Urothelium cell line (cell line): ENCODE results near the gene FHIT.

ENCODE experiments used
- DNase-seq: peaks from one replicate; pipeline ENCODE4 v3.0.0; 2011; ENCODE audit warnings: low spot score, mixed read lengths
- FAIRE-seq: peaks from 2 replicates; lab custom pipeline; 2011; peaks lifted over from hg19 to GRCh38; lab: Jason Lieb, UNC

The FHIT gene

GRCh38 chr3:60095516-60095915, 1155.7 kb downstream of the FHIT start:
- no peak for DNase-seq
- no peak for FAIRE-seq

GRCh38 chr3:60094392-60094947, 1156.8 kb downstream of the FHIT start:
- FAIRE-seq (no peak), DNase-seq (no peak)

GRCh38 chr3:60090548-60090947, 1160.7 kb downstream of the FHIT start:
- FAIRE-seq = no peak
- DNase-seq = no peak

DNA sequence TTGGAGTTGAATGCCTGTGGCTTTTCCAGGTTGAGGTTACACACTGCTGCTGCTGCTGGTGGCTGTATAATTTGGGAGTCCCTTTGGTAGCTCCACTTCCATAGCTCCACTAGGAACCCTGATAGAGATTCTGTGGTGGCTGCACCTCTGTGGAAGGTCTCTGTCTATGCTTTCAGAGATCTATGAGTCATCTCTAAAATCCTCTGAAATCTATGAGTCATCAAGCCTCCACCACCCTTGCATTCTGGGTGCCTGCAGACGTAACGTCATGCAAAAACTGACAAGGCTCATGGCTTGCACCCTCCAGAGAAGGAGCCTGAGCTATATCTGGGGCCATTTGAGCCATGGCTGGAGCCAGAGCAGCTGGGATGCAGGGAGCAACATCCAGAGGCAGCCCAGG, 1164.4 kb downstream of the FHIT start:
- FAIRE-seq = no peak
- DNase-seq = peak; percentile 87

- no peak for DNase-seq
- no peak for FAIRE-seq
These were observed 1165.6 kb downstream of the FHIT start for GRCh38 chr3:60085649-60086048.

- FAIRE-seq (no peak), DNase-seq (no peak)
These were observed 1169.7 kb downstream of the FHIT start for GRCh38 chr3:60081381-60082095.

DNA sequence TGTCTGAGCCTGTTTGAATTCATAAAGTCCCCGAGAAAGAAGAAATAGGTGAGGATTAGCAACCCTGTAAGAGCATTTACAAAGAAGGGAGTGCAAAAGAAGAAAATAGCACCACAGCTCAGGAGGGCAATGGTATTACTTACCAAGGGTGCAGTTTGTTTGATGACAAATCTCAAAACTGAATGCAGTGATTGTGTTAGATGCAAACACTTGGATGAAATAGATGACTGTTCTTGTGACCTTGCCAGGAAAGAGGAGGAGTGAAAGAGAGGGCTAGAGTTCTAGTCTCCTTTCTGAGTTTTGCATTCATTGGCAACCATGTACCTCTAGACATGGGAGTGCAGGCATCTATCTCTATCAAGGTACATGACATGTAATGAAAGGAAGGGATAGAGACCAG, 1170.6 kb downstream of the FHIT start:
- DNase-seq (peak; percentile 10), FAIRE-seq (no peak)

DNA sequence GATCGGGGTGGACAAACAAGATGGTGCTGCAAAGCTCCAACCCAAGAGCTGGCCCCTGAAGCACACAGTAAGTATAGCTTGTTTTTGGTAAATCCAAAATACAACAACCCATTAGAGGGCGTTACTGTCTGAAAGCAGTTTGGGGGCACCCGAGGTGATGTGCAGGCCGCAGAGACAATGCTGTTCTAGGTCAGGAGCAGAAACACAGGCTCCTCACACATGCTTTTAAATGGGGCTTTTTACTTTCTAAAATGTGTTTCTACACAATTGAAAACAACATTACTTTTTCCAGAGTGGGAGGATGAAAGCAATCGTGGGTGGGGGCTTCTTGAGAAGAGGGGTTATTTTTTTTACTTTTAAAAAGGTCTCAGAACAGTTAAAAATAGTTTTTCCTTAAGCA, 1172.2 kb downstream of the FHIT start:
- DNase-seq (no peak), FAIRE-seq (no peak)

- DNase-seq = no peak
- FAIRE-seq = no peak
These were observed 1174.9 kb downstream of the FHIT start for GRCh38 chr3:60076331-60076730.

DNA sequence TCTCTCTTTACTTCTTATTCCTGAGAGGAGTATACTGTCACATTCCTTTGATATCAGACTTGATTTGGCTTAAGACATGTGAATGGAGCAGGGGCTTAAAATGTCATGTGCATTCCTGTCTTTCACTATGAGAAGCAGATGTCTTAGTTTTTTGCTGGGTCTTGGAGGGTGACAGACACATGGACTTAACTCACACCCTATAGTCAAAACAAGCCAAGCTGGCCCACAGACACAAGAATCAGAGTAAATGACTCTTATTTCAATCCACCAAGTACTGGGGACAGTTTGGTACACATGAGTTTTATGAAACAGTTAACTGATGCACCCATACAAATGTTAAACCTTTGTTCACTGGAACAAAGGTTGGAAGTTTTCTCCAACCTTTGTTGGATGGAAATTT, 1177.3 kb downstream of the FHIT start:
- DNase-seq = no peak
- FAIRE-seq = no peak

DNA sequence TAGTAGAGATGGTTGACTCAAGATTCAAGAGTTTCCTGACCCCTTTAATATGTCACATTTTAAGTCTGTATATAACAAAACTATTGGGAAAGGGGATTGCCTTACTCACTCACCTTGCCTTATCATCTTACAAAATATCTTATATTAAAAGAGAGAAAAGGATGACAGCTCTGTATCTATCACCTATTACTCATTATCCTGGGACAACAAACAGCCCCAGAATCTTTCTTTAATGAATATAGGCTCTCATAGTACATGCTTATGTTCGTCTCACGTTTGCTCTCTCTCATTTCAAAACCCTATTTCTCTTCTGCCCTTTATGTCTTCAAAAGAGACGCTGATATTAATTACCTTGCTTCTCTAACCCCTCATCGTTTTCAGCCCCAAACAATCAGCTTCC, 1178.0 kb downstream of the FHIT start:
- no peak for DNase-seq
- FAIRE-seq = no peak

DNA sequence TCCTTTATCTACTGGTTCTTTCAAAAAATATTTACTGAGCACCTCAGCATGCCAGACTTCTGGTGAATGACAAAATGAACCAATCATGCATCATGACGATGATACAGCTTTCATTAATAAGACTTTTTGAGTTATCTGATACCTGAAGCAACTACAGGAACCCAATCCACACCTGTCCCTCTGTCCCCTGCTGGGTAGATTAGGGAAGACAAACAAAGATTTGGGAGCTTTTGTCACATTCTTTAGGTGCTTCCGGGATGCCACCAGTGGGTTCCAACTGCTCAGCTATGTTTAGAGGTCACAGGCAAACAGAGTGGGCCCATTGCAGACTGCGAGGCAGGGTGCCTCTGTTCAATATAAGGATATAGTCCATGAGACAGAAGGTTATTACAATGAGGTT, 1180.9 kb downstream of the FHIT start:
- DNase-seq = no peak
- FAIRE-seq = no peak

DNA sequence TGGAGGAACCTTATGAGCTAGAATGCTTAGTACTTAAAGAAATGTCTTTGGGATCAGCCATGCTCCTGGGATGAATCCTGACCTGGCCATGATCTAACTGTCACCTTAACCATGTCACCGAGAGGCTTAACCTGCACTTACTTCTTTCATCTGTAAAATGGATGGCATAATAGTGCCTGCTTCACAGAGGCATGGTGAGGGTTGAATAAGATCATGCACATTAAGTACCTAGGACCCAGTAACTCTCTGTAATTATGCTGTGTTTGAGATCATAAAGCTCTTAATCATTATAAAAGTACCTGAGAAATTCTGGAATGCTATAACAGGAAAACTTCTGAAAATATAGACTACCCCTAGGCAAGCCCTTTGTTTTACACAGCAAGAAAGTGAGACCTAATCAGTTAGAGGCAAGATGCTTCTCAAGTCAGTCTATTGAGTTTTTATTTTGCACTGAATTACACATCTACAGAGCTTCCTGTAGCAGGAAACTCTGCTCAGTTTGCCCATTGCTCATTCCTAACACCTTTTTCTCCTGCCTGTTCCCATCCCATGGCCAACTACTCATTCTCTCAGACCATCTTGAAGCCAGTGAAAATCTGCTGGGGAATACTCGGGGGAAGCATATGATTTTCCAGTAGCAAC, 1185.9 kb downstream of the FHIT start:
- no peak for DNase-seq
- no peak for FAIRE-seq

DNA sequence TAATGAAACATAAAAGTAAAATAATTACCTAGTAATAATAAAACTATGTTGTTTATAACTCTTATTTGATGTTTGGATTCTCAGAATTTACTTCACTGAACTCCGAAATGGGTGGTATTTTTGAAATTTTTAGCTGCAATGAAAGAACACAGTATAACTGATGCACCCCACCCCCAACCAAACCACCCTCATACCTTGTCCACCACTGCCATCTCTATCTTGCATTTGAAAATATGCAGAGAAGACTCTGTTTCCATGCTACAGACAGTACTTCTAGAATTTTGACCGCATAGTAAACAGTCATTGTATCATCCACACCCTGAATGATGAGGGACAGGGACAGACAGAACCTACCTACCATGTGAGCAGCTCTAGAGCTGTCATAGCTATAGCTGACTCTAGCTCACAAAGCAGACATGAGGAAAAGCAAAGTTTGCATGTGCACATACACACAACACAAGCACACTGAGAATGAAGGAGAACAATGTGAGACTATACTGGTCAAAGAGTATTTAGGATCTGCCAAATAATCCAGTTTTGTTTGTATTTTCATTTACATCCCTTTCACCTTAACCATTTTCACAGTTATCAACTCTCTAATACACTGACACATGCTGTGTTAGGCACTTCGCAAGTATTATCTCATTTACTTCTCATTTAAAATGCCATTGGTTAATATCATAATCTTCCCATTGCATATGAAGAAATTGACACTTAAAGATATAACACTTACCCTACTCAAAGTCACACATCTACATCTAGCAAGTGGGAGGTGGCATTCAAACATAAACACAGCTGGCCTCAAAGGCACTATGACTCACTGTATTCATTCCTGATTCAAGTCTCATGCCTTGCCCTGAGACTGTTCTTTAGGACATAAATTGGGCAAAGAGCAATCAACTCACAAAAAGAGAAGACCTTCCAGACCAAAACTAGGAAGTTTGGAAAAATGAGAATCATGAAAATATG, 1186.8 kb downstream of the FHIT start:
- DNase-seq (peak; percentile 56), FAIRE-seq (peak; percentile 37)

DNA sequence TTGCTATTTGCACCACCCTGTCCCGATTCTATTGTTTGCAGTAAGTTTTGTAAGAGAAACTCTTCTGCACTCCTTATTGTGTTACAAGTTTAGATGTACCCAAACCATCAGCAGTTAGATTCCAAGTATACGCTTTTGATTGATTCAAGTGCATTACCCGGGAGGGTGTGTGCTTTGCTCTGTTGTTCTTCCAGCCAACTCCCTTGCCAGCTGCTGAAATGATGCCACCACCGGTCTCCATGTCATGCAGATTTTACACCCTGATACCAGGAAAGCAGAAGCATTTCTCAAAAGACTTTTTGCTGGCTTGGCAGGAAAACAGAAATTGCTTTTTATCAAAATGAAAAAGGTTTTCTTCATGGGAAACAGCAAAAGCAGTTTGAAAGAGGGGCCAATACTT, 1194.8 kb downstream of the FHIT start:
- FAIRE-seq (no peak), DNase-seq (no peak)

- DNase-seq (peak; percentile 13), FAIRE-seq (no peak)
These were observed 1195.5 kb downstream of the FHIT start for GRCh38 chr3:60055765-60056164.

GRCh38 chr3:60053526-60054265, 1197.6 kb downstream of the FHIT start:
- FAIRE-seq (no peak), DNase-seq (peak; percentile 42)

DNA sequence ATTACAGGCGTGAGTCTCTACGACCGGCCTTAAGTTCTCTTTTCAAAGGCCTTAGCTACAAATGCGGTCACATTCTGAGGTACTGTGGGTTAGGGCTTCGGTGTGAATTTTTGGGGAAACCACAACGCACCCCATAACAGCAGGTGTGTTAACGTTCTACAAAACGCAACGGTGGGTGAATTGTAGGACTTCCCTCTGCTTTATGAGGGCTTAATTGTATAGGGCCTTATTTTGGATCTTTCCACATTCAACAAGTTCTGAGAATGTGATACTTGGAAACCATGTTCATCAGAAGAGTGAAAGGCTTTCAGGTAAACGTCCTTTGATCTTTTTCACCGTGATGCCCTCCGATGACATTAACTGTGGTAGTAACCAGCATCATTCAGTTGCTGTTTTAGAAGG, 1202.8 kb downstream of the FHIT start:
- no peak for FAIRE-seq

GRCh38 chr3:60047426-60048200, 1203.6 kb downstream of the FHIT start:
- no peak for DNase-seq
- FAIRE-seq = peak; percentile 30

More for the DNA sequence above, 1202.8 kb downstream of the FHIT start:
- DNase-seq = no peak

GRCh38 chr3:60046210-60046609, 1205.0 kb downstream of the FHIT start:
- no peak for DNase-seq
- FAIRE-seq = peak; percentile 5
